DMS79 (cell line): Measurements from ENCODE around the gene SYNDIG1.

Experiments used
- DNase-seq: peaks from one replicate; lab custom pipeline; 2025; lab: John Stamatoyannopoulos, UW

The SYNDIG1 gene

DNA sequence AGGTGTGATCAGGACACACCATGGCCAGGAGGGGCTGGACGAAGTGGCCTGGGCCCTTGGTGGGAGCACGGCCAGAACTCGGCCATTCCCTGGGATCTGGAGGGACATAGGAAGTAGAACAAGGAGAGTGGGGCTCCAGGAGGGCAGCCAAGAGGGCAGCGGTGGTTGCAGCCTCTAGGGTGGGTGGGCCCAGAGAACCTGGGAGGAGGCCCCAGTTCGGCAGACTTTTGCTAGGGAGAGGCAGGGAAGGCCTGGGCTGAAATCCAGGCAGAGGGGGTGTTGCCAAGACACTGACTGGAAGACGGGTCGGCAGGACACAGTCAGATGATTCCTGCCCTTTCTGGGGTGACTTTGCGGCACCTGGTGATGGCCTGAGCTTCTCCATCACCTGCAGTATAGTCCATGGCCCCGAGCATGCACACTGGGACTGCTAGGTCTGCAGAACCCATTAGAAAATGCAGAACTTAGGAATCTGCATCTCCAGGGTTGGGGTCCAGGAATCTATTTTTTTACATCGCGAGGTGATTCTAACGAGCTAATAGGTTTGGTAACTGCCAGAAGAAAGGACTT lies 224.8 kb downstream of the SYNDIG1 start:
- DNase-seq: no peak

GRCh38 chr20:24694727-24695528 lies 225.5 kb downstream of the SYNDIG1 start:
- no peak for DNase-seq

GRCh38 chr20:24695529-24696225 lies 226.2 kb downstream of the SYNDIG1 start:
- no peak for DNase-seq

GRCh38 chr20:24696396-24696795 lies 227.0 kb downstream of the SYNDIG1 start:
- no peak for DNase-seq

DNA sequence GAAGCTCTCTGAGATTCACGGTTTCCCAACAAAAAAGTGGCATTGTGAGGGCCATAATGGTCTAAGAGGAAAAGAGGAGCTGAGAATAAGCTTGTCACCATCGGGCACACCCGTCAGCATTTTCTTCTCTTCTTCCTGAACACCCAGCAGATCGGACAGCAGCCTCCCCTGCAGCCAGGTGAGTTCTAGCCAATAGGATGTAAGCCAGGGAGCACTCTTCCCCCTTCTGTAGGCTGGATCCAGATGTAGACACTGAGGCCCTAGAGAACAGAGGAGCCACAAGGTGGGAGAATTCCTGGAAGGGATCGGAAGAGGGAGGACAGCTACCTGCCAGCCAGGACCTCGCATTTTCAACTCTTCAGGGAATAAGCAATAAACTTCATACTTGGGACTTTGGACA lies 228.0 kb downstream of the SYNDIG1 start:
- no peak for DNase-seq

- no peak for DNase-seq
Observed at GRCh38 chr20:24698189-24698588, 228.8 kb downstream of the SYNDIG1 start.

DNA sequence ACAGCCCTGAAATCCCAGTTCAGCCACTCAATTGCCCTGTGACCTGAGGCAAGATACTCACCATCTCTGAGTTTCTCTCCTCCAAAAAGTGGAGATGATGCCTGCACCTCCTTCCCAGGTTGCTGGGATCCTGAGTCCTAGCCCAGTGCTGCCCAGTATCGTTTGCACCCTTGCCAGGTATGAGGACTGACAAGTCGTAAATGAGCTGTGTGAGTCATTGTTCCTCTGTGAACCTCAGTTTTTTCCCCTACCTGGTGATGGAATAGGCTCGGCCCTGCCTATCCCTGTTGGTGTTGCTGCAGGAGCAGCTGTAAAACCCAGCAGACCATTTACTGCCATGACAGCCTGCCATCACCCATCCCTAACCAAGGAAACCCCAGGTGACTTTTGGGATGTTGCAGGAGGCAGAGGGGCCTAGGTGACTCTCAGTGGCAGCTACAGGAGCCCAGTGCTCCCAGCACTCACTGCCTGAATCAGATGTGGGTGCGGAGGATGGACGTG lies 229.3 kb downstream of the SYNDIG1 start:
- no peak for DNase-seq

DNA sequence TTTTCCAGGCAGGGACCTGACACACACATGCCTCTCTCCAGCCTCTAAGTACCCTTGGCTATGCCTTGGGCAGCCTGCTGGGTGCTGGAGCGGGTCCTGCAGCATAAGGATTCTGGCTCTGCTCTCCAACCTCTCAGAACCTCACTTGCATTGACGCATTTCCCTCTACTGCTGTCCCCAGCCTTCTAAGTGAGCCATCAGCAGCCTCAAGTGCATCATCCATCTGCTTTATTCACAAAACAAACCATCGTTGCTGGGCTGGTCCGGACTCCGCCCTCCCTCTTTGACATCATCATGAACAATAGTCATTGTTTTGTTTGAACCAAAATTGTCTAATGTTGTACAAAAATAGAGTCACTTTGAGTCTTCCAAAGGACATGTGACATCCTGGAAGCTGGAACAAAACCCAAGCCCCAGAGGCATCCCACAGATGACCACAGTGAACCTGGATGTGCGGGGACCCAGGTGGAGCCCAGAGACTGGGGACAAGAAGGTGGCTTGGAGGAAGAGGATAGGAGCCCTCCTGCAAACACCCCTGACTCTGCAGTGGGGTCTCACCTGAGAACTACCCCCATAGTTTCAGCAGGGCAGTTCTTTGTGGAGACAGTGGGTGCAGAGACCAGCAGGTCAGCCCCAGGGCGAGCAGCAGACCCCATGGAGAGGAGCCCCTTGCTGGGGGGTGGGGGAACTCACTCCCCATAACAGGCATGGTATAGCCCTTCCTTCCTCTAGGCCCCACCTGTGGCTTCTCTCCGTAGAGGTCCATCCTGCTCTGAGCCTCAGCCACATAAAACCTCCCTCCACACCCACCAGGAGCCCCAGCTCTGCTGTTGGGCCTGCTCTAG lies 230.1 kb downstream of the SYNDIG1 start:
- peak; percentile 3 for DNase-seq

GRCh38 chr20:24700166-24700860 lies 230.9 kb downstream of the SYNDIG1 start:
- DNase-seq: no peak

DNA sequence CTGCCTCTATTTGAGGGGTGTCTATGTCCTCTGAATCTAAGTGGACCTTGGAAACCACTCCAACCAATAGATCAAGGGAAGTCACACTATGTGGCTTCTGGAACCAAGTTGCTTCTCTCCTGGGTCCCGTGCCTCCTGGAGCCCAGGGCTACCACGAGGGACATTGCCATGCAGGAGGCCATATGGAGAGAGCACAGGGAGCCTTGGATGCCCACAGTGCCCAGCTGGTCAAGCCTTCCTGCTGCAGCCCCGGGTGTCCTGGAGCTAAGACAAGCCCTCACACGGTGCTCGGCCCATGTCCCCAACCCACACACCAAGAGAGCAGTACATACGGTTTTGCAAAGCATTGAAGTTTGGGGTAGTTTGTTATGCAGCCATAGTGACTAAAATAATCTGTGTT lies 231.6 kb downstream of the SYNDIG1 start:
- DNase-seq: no peak

GRCh38 chr20:24701668-24702067 lies 232.2 kb downstream of the SYNDIG1 start:
- DNase-seq: no peak

GRCh38 chr20:24702501-24703283 lies 233.3 kb downstream of the SYNDIG1 start:
- DNase-seq: no peak

DNA sequence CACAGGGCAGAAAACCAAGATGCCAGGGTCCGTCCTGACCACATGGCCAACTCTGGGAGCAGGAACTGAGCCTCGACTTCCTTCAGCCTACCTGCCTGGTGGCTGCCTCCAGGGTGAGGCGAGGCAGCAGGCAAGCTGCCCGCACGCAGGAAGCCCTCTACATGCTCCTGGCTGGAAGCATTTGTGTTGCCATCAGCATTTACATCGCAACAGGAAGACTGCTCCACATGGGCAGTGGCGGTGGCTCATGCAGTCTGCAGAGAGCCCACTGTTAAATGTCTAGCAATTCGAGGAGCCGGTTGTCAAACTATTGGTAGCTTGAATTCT lies 233.8 kb downstream of the SYNDIG1 start:
- no peak for DNase-seq

DNA sequence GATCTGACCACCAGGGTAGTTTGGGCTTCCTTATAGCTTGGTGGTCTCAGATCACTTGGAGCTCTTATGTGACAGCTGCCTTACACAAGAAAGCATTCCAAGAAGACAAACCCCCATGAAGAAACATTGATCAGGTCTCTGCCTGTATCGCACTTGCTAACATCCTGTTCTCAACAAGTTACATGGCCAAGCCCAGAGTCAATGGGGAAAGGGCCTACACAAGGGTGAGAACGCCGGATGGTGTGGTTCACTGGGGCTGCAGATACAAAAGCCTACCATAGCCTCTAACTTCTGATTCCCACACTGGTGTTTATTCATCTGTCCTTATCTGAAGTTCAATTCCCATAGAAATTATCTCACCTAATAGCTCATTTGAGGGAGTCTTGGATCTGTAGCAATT lies 235.5 kb downstream of the SYNDIG1 start:
- no peak for DNase-seq

DNA sequence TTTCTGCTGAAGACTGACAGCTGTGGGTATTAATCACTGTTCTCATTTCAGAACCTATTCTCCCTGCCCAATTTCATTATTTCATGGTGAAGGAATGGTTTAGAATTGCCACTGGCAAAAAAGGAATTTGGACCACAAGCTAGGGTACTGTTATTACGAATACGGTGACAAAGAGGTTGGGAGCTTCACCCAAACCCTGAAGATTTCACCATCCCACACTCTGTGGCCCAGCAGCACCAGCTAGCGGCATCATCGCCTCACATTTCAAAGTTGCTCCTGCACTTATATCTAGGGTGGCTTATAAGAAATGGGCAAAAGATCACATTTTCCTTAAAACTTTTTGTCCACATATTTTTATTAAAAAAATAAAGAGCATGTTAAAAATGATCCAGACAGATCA lies 236.1 kb downstream of the SYNDIG1 start:
- DNase-seq: no peak

DNA sequence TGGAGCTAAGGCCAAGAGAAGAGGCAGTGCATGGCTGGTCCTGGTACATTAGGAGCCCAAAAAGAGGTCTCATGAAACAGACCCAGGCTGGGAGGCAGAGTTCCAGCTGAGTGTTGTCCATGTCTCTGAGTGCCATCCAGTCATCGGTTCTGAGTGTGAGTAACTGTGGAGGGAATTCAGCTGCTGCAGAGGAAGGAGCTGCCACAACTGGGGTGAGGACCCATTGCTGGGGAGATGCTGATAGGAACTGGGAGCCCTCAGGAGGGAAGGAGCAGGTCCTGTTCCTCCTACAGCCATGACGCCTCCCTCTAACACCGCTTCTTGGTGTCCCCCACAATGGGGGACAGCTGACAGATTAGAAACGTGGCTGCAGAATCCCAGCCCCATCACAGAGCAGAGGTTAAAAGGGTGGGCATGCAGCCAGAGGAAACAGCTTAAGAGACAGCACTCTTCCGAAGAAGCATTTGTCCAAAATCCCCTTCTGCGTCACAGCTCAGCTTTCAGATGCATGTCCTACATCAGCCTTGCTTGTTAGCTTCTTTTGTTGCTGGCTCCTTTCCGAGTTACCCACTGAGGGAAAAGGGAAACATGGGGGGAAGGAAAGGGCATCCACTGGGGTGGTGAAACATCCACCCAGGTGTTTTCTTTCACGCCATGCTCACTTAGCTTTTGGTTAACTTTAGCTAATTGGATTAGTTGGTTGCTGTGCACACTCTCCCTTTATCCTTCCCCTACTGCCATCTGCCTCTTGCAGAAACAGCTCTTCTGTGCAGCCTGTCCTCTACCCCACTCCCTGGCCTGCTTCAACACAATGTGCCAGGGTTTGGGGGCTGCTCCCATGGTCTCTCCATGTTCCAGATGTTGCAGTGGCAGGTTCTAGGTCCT lies 239.2 kb downstream of the SYNDIG1 start:
- no peak for DNase-seq
